ENCODE data around the gene ATP5PO.

DNA sequence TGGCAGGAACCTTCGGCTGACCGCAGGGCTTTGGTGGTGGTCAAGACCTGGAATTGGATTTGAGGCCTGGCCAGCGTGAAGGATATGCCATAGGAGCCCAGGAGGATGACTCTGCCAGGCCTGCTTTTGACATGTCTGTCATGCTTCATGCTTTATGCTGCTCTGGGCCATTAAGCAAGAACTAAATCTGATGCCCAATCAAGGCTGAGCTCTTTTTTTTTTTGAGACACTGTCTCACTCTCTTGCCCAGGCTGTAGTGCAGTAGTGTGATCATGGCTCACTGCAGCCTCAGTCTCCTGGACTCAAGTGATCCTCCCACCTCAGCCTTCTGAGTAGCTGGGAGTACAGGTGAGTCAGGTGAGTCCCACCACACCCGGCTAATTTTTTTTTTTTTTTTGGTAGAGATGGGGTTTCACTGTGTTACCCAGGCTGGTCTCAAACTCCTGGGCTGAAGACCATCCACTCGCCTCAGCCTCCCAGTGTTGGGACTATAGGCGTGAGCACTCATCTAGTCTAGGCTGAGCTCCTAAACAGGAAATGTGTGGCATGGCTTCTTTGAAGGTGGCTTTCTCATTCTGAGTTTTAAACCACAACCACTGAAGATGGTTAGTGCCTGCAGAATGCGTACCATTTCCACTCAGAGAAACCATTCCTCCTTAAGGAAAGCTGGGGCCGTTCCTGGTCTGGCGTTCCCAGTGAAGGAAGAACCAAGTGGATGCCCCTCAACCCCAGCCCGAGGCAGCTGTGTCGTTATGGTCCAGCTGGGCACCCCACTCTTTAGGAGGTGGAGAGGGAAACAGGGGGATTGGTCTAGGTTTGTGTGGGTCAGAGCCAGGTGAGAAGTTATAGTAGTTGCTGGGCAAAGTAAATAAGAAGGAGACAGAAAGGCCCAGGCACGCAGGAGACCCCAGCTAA is 34.2 kb upstream of the ATP5PO start:
- TF ChIP-seq, protein P1, sequence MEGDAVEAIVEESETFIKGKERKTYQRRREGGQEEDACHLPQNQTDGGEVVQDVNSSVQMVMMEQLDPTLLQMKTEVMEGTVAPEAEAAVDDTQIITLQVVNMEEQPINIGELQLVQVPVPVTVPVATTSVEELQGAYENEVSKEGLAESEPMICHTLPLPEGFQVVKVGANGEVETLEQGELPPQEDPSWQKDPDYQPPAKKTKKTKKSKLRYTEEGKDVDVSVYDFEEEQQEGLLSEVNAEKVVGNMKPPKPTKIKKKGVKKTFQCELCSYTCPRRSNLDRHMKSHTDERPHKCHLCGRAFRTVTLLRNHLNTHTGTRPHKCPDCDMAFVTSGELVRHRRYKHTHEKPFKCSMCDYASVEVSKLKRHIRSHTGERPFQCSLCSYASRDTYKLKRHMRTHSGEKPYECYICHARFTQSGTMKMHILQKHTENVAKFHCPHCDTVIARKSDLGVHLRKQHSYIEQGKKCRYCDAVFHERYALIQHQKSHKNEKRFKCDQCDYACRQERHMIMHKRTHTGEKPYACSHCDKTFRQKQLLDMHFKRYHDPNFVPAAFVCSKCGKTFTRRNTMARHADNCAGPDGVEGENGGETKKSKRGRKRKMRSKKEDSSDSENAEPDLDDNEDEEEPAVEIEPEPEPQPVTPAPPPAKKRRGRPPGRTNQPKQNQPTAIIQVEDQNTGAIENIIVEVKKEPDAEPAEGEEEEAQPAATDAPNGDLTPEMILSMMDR (IDR thresholded peaks at IDR 0.05) = no peak
- no peak for TF ChIP-seq POLR2A (IDR thresholded peaks at IDR 0.05)
